HG03196 (cell line): Measurements from ENCODE around the gene RNASEH2C.
"Not testable (repeated sequence)": the region's sequence is repeated elsewhere in the genome, so short reads cannot be mapped to it uniquely, and the experiment has no call there.

Source experiments
- ATAC-seq: cut with Tn5 transposase; IDR thresholded peaks from one replicate; pipeline ENCODE4 v1.9.1; 2021; ENCODE audit not compliant: unreplicated experiment

Gene RNASEH2C

GRCh38 chr11:65691847-65692246 lies 28.8 kb downstream of the RNASEH2C start:
- ATAC-seq, result not testable (repeated sequence)

GRCh38 chr11:65685981-65686380 lies 34.6 kb downstream of the RNASEH2C start:
- no peak for ATAC-seq

- ATAC-seq, result not testable (repeated sequence)
Measured at GRCh38 chr11:65683480-65683879, 37.1 kb downstream of the RNASEH2C start.

GRCh38 chr11:65680192-65680743 lies 40.3 kb downstream of the RNASEH2C start:
- no peak for ATAC-seq

- ATAC-seq, result no peak
Measured at GRCh38 chr11:65672982-65673381, 47.6 kb downstream of the RNASEH2C start.

- ATAC-seq, result no peak
Measured at GRCh38 chr11:65672180-65672860, 48.3 kb downstream of the RNASEH2C start.
